NCI-H524 treated with DMSO at 0.1 percent for 48 hours (cell line): ENCODE data around the gene E2F3.

Experiments
- DNase-seq: peaks from one replicate; lab custom pipeline; 2025; lab: John Stamatoyannopoulos, UW

E2F3 gene

GRCh38 chr6:20401205-20402091 is at the start of gene E2F3:
E2F3 (plus strand) TSS chr6:20401879; CDS start chr6:20402233, 354 bp downstream.
- DNase-seq = peak; percentile 98

GRCh38 chr6:20352346-20352745 is 49.3 kb upstream of the E2F3 start:
- DNase-seq = no peak

- DNase-seq = no peak
Observed at GRCh38 chr6:20353134-20353533, 48.5 kb upstream of the E2F3 start.

GRCh38 chr6:20354366-20354765 is 47.3 kb upstream of the E2F3 start:
- no peak for DNase-seq

GRCh38 chr6:20360471-20361119 is 41.1 kb upstream of the E2F3 start:
- no peak for DNase-seq

- no peak for DNase-seq
Observed at GRCh38 chr6:20362623-20363022, 39.1 kb upstream of the E2F3 start.

- DNase-seq = no peak
Observed at GRCh38 chr6:20364327-20364726, 37.4 kb upstream of the E2F3 start.

GRCh38 chr6:20365456-20365855 is 36.2 kb upstream of the E2F3 start:
- DNase-seq = no peak

- DNase-seq = no peak
Observed at GRCh38 chr6:20366082-20366830, 35.4 kb upstream of the E2F3 start.

- no peak for DNase-seq
Observed at GRCh38 chr6:20367743-20368485, 33.8 kb upstream of the E2F3 start.

GRCh38 chr6:20370393-20370792 is 31.3 kb upstream of the E2F3 start:
- DNase-seq = no peak

GRCh38 chr6:20370801-20371200 is 30.9 kb upstream of the E2F3 start:
- no peak for DNase-seq

GRCh38 chr6:20375436-20375835 is 26.2 kb upstream of the E2F3 start:
- no peak for DNase-seq

GRCh38 chr6:20377623-20378265 is 23.9 kb upstream of the E2F3 start:
- DNase-seq = no peak

- no peak for DNase-seq
Observed at GRCh38 chr6:20379231-20379630, 22.4 kb upstream of the E2F3 start.

GRCh38 chr6:20386218-20386617 is 15.5 kb upstream of the E2F3 start:
- DNase-seq = no peak

GRCh38 chr6:20389066-20389465 is 12.6 kb upstream of the E2F3 start:
- no peak for DNase-seq

GRCh38 chr6:20393297-20393696 is 8.4 kb upstream of the E2F3 start:
- DNase-seq = no peak

- DNase-seq = no peak
Observed at GRCh38 chr6:20399518-20399917, 2.2 kb upstream of the E2F3 start.

GRCh38 chr6:20400456-20401204 is 1.0 kb upstream of the E2F3 start:
- peak; percentile 78 for DNase-seq

GRCh38 chr6:20402092-20402341 is 338 bp downstream of the E2F3 start:
- DNase-seq = no peak
